Transverse colon (tissue), 4 donors: ENCODE data around the gene SLFNL1. TPM values are rescaled to one million over a fixed set of nuclear protein-coding genes. Genes with fewer than 3 reads are reported as not detected.

Source experiments
- DNase-seq: peaks from one replicate; pipeline ENCODE4 v3.0.0-alpha.2; 2019
- H3K27ac ChIP-seq, 4 donors: fragments of 200-600 bp; sonication (generic); 2 replicates each; pipeline ENCODE4 v1.5.1; 2016 to 2018; ENCODE audit warnings: inconsistent platforms in 4 of 4
- H3K27me3 ChIP-seq: fragments of 200-600 bp; sonication (generic); 2 replicates; pipeline ENCODE4 v1.5.1; 2017; ENCODE audit warnings: inconsistent platforms
- H3K36me3 ChIP-seq, 4 donors: fragments of 200-600 bp; sonication (generic); 2 replicates each; pipeline ENCODE4 v1.5.1; 2017 to 2019; ENCODE audit warnings: inconsistent platforms in 4 of 4
- H3K4me1 ChIP-seq, 4 donors: fragments of 200-600 bp; sonication (generic); 2 replicates each; pipeline ENCODE4 v1.5.1; 2017 to 2020; ENCODE audit warnings: inconsistent platforms in 4 of 4
- H3K4me3 ChIP-seq, 4 donors: fragments of 200-600 bp; sonication (generic); 1 replicate in 1 of 4; 2 replicates in 3 of 4; pipeline versions ENCODE4 v1.5.1 to v1.6.1; 2017 to 2019; ENCODE audit warnings: inconsistent platforms in 4 of 4
- H3K9me3 ChIP-seq, 2 donors: fragments of 200-600 bp; sonication (generic); 2 replicates each; pipeline ENCODE4 v1.5.1; 2017 to 2019; ENCODE audit warnings: inconsistent platforms in 2 of 2
- CTCF ChIP-seq, 5 experiments: fragments of 200-600 bp in 3 of 5; fragments of 450-650 bp in 2 of 5; sonication (generic) in 3 of 5; IDR thresholded peaks; 1 replicate in 2 of 5; 2 replicates in 3 of 5; pipeline ENCODE4 v1.5.1; 2016 to 2017; ENCODE audit warnings: antibody characterized with exemption in 5 of 5, inconsistent platforms in 3 of 5, mild to moderate bottlenecking in 2 of 5, moderate library complexity in 1 of 5
- EP300 ChIP-seq: sonication (generic); formaldehyde crosslinking; IDR thresholded peaks from one replicate; pipeline ENCODE4 v1.6.1; 2017; ENCODE audit warnings: antibody characterized with exemption, low read depth
- POLR2A ChIP-seq: fragments of 450-650 bp; IDR thresholded peaks from one replicate; pipeline ENCODE4 v1.6.1; 2016; ENCODE audit warnings: antibody characterized with exemption, mild to moderate bottlenecking, moderate library complexity
- POLR2AphosphoS5 ChIP-seq, 3 donors: sonication (generic); formaldehyde crosslinking; IDR thresholded peaks; one replicate each; pipeline ENCODE4 v1.6.1; 2016; ENCODE audit warnings: antibody characterized with exemption in 3 of 3
- WGBS, 2 donors: methylation state at CpG; one replicate each; pipeline ENCODE4 v1.1.5; 2018; ENCODE audit warnings: low coverage in 1 of 2; 5-methylcytosine and 5-hydroxymethylcytosine counted together
- in situ Hi-C, 4 donors: fragments of 200-750 bp; cut with MboI; loops; one replicate each; pipeline versions ENCODE4 v1.15.0 to v1.15.1; 2017; ENCODE audit warnings: low sequenced_read_pairs in 3 of 4, low pct_ligation_motif_present in 1 of 4, low pct_unique_long_range_greater_than_20kb in 1 of 4
- intact Hi-C: fragments of 100-400 bp; cut with DNase I; formaldehyde crosslinking; loops from one replicate; pipeline ENCODE4 v1.15.1; 2023; ENCODE audit warnings: low total_unique reads
- total RNA-seq, 4 donors: library from RNA; depleted of rRNA; stranded (reverse); fragments of >200 nt; gene quantifications; one replicate each; pipeline ENCODE4 v1.1.0, GENCODE V29; 2016

SLFNL1 gene
- total RNA-seq, 4 donors from 2014 or later: 0.55 to 3.0 (median 1.3) TPM; not detected in 1

GRCh38 chr1:41006942-41007865 lies 14.3 kb downstream of the SLFNL1 start:
- DNase-seq: no peak
- Histone ChIP-seq H3K4me3 (no peak overlapping the region), H3K4me1 (peaks cover 7 to 17% (median 9%) of the 10 kb centered on the region in 4 donors), H3K27ac (no peak overlapping the region), H3K9me3 (no peaks in the 10 kb centered on the region), H3K27me3 (no peaks in the 10 kb centered on the region), H3K36me3 (peaks cover 0 to 15% (median 2%) of the 10 kb centered on the region in 4 donors)
- TF ChIP-seq POLR2AphosphoS5 (IDR thresholded peaks at IDR 0.05): no peak
- no peak for TF ChIP-seq POLR2A
- no peak for TF ChIP-seq EP300
- no peak for TF ChIP-seq CTCF (IDR thresholded peaks at IDR 0.05)
- in situ Hi-C loops (no loop called here), intact Hi-C loops (no loop called here)
- WGBS, 2 donors: 88 to 100% methylated on average over 1 to 18 of the region's 19 CpGs

GRCh38 chr1:41005876-41006275 lies 15.6 kb downstream of the SLFNL1 start:
- Histone ChIP-seq H3K27ac (no peak overlapping the region), H3K36me3 (peaks cover 0 to 15% (median 2%) of the 10 kb centered on the region in 4 donors), H3K27me3 (no peaks in the 10 kb centered on the region), H3K9me3 (no peaks in the 10 kb centered on the region), H3K4me3 (no peak overlapping the region), H3K4me1 (peaks cover 7 to 18% (median 9%) of the 10 kb centered on the region in 4 donors)
- no peak for DNase-seq
- in situ Hi-C loops: no loop called here
- 82 to 88% methylated on average over 4 to 5 of the region's 5 CpGs for WGBS, 2 donors
- intact Hi-C loops: no loop called here
- TF ChIP-seq POLR2A (no peak), EP300 (no peak), CTCF (IDR thresholded peaks at IDR 0.05) (no peak), POLR2AphosphoS5 (IDR thresholded peaks at IDR 0.05) (no peak)

- H3K4me3 ChIP-seq: no peak overlapping the region
- H3K4me1 ChIP-seq: peaks cover 7 to 18% (median 9%) of the 10 kb centered on the region in 4 donors
- 29 to 37% methylated on average over 2 to 11 of the region's 11 CpGs for WGBS, 2 donors
- peak overlapping the region; percentile 50 to 73 (median 64) for H3K27ac ChIP-seq
- intact Hi-C loops (no loop called here), in situ Hi-C loops (no loop called here)
- peaks cover 0 to 12% (median 5%) of the 10 kb centered on the region in 4 donors for H3K36me3 ChIP-seq
- H3K27me3 ChIP-seq: no peaks in the 10 kb centered on the region
- DNase-seq: peak; percentile 92
- TF ChIP-seq POLR2AphosphoS5 (IDR thresholded peaks at IDR 0.05) (peak; percentile 58 to 79 (median 73)), CTCF (IDR thresholded peaks at IDR 0.05) (peak in 4 of 5 experiments; percentile 27 to 61 (median 42)), EP300 (no peak), POLR2A (no peak)
- H3K9me3 ChIP-seq: no peaks in the 10 kb centered on the region
These were observed 17.8 kb downstream of the SLFNL1 start for GRCh38 chr1:41003640-41004220.

GRCh38 chr1:41003127-41003639 lies 18.3 kb downstream of the SLFNL1 start:
- 77 to 80% methylated on average over 6 to 9 of the region's 9 CpGs for WGBS, 2 donors
- Histone ChIP-seq H3K4me3 (no peak overlapping the region), H3K36me3 (peaks cover 0 to 15% (median 5%) of the 10 kb centered on the region in 4 donors), H3K4me1 (peaks cover 7 to 18% (median 9%) of the 10 kb centered on the region in 4 donors), H3K9me3 (no peaks in the 10 kb centered on the region), H3K27ac (peak overlapping the region; percentile 50 to 73 (median 64)), H3K27me3 (no peaks in the 10 kb centered on the region)
- in situ Hi-C loops (no loop called here), intact Hi-C loops (no loop called here)
- DNase-seq: no peak
- TF ChIP-seq EP300: no peak
- no peak for TF ChIP-seq CTCF (IDR thresholded peaks at IDR 0.05)
- TF ChIP-seq POLR2AphosphoS5 (IDR thresholded peaks at IDR 0.05): no peak
- TF ChIP-seq POLR2A: no peak
